ENCODE measurements around the gene LRIG1.

DNA sequence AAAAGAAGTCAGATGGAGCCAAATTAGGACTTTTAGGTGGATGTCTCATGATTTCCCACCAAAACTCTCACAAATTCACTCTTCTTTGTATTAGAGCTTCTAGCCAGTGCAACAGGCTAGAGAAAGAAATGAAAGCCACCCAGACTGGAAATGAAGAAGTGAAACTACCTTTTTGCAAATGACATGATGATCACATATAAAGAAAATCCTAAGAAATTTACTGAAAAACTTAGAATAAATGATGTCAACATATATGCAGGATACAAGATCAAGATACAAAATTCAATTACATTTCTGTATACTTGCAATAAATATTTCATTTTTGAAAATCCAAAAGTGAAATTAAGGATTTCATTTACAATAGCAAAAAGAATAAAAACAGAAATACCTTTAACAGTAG is 110.8 kb downstream of the LRIG1 start:
- TF ChIP-seq SIN3A (IDR thresholded peaks at IDR 0.05; ENCODE audit: borderline replicate concordance, insufficient read depth, low read length) (no peak), FOXP2 (optimal IDR thresholded peaks at IDR 0.05; ENCODE audit: borderline replicate concordance, extremely low read depth, extremely low read length, insufficient read depth) (no peak)

Measured in PFSK-1 (cell line).